Activated CD4-positive, alpha-beta T cell treated with anti-CD3 and anti-CD28 coated beads, Interleukin-2, amount 50 U/mL, for 4 hours (primary cell): ENCODE results near the gene GALNTL6.
"Not testable (repeated sequence)": the region's sequence is repeated elsewhere in the genome, so short reads cannot be mapped to it uniquely, and the experiment has no call there.

Source experiments
- DNase-seq, 2 experiments: peaks; one replicate each; pipeline ENCODE4 v3.0.0-alpha.2; 2020

The GALNTL6 gene

DNA sequence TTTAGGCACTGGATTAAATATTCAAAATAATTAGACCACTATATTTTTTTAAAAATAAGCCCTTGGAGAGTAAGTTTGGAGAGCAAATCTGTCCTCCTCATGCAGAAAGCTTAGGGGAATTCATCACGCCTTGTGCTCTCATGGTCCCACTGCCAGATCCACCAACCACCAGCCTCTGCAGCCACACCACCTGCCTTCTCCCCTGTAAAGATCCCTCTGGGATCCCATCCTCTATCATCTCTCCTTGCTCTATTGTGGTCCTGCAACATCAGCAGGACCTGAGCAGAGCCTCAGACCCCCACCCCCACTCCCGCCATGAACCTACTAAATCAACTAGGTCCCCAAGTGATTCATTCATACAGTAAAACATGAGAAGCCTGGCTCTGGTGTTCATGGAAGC lies 872.8 kb downstream of the GALNTL6 start:
- no peak for DNase-seq

DNA sequence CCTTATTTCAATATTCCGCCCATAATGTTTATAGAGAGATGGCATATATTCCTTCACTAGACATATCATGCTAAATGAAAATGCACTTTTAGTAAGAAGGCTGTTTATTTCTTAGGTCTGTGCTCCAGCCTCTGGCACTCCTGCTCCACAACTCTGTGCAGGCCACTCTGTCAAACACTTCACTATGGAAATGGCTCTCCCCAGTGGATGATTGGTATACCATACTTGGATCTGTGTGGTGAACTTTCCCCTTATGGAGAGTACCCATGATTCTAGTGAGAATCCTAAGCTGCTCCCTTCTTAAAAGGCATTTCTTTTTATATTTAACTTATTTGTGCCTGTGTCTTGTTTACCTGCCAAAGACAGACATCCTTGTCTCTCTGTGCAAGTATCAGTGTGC lies 875.3 kb downstream of the GALNTL6 start:
- DNase-seq, result no peak

DNA sequence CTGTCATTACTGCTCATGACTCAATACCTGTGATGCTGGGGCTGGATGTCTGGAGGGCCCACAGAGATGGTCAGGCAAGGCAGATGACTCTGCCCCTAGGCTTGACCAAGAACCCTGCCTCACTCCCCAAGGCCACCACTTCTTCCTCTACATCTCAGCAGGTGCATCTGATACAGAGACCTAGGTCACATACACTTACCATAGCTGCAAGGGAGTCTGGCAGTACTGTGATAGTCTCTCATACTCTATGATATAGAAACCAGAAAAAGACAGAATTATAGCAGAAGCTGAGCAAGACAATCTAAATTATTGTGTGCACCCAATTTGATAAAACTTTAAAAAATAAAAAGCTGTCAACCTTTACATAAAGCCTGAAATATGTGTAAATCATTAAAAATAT lies 878.3 kb downstream of the GALNTL6 start:
- DNase-seq, result no peak

DNA sequence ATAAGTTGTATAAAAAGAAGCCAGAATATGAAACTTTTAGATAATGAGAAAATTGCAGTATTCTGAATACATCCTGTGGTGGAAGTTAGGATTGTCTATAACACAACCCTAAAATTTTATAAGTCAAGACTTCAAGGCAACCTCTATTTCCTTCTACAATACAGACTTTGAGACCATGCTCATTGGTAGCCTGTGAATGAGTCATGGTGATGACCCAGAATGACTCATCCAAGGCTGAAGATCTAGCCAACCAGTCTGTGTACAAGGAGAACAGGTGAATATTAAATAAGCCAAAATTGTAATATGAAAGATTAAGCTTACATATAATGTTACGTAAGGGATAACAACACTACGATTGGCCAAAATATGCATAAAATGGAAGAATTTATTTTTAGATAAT lies 879.5 kb downstream of the GALNTL6 start:
- DNase-seq, result no peak

DNA sequence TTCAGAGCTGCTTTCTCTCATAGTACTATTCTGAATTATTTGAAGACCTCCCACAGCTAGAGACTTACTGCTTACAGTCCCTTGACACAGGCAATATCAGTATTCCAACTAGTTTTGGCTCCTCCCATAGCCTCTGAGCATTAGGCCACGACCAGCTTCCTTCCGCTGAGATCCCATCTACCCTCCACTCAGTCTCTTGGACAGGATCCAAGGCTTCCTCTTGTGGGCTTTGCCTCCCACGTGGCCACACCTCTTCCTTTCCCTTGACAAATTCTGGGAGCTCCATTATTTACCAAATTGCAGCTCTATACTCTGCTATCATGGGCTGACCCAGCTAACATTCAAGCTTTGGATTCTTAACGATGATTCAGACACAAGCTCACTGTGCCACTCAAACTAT lies 885.1 kb downstream of the GALNTL6 start:
- DNase-seq, result no peak

DNA sequence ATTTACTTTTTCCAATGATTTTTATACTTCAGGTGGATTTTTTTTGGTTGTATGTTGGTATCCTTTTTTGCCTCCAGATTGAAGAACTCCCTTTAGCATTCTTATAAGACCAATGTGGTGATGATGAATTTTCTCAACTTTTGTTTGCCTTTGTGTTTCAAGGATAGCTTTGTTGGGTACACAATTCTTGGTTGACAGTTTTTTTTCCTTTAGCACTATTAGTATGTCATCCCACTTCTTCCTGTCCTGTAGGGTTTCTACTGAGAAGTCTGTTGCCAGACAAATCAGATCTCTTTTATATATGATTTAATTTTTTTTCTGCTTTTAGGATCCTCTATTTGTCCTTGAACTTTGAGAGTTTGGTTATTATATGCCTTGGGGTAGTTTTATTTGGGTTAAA lies 892.4 kb downstream of the GALNTL6 start:
- no peak for DNase-seq

DNA sequence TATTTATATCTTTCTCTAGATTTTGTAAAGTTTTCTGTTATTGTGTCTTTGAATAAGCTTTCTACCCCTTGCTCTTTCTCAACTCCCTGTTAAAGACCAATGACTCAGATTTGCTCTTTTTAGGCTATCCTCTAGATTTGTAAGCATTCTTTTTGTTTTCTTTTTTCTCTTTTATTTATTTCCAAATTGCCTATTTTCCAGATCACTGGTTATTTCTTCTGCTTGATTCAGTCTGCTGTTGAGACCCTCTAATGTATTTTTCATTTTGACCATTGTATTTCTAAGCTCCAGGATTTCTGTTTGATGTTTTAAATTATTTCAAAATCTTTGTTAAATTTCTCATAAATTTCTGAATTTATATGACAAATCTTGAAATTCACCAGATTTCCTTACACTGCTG lies 892.8 kb downstream of the GALNTL6 start:
- no peak for DNase-seq

DNA sequence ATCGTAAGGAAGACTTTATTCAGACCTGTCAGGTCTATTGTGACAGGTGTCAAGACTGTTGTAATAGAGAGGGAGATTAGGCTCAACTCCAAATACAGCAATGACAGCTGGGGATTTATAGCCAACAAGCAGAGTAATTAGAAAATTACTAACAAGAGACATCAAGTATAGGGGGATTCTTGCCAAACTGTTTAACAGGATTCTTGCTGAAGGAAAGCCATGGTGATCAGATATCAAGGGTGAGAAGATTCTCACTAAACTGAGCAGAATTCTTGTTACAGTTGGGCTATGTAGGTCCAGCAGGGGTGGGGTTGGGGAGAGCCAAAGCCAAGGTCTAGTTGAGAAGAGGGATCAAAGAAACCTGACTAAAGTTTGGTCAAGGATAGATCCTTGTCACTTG lies 894.4 kb downstream of the GALNTL6 start:
- no peak for DNase-seq

DNA sequence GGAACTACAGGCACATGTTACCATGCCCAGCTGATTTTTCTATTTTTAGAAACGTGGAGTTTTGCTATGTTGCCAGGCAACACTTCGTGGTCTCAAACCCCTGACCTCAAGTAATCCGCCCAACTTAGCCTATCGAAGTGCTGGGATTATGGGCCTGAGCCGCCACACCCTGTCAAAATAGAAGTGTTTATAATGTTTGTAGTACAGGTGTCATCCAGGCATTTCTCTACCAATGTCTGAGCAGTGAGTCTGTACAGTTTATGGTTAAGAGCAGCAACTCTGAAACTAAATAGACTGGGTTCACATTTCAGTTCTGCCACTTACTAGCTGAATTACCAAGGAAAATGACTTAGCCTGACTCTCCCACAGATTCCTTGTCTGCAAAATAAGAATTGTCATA lies 895.0 kb downstream of the GALNTL6 start:
- no peak for DNase-seq

DNA sequence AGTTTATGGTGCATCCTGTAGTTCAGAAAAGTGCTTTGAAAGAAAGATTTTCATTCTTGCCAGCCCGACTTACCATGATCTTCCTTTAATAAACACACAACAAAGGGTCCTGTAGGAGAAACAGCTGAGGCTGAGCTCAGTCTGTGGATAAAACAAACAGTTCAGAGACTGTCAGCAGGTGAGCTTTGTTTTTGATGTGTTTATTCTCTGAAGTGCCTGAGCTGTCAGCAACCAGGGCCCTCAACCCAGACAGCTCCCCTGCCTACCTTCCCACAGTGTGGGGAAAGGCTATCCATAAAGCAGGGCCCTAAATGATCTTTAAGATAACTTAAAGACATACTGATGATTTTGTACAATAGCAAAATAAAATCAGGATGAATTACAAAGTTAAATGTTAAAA lies 896.2 kb downstream of the GALNTL6 start:
- DNase-seq, result no peak

DNA sequence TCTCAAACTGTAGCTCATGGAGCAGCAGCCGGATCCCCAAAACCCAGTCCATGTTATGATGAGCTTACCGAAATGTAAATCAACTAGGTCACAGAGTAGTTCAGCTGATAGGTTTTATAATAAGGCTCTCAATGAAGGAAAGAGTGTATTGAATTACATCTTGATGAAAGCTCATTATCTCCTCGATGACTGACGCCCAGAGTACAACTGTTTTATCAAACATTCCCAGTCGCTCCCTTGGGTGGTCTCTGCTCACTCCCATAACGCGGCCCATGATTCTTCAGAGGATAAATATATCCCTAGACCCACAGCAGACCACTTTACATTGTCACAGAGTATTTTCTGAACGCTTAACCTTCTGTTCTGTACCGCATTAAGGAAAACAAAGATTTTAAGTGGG lies 903.1 kb downstream of the GALNTL6 start:
- DNase-seq, result no peak

DNA sequence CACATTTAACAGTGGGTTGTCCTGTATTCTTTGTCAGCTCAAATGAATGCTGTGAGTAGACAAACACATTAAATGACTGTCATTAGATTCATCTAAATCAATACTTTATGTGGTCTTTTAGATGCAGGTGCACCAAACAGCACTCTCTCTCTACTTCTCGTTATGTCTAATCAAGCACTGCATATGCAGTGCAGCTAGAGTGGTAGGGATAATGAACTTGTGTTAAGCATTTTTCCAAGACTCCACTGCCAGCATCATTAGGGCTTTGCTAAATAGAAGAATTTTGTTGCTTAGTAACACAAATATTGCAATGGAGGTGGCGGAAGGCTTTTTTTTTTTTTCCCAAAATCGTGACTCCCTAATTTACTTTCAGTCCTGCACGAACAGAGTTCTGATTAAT lies 908.5 kb downstream of the GALNTL6 start:
- DNase-seq, result no peak

DNA sequence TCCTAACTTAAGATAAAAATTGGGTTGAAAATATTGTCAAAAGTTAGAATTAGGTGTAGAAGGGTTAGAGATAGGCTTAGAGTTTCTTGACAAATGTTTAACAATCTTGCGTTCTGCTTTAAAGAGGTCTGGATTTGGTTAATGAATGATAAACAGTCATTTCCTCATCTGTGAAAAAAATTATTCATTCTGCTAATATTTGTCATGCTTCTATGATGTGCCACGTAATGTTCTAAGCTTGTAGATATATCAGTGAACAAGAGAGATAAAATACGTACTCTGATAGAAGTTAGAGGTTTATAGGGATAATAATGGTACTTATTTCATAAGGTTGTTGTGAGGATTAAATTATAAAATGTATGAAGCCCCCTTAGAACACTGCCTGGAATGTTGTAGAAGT lies 912.4 kb downstream of the GALNTL6 start:
- no peak for DNase-seq

DNA sequence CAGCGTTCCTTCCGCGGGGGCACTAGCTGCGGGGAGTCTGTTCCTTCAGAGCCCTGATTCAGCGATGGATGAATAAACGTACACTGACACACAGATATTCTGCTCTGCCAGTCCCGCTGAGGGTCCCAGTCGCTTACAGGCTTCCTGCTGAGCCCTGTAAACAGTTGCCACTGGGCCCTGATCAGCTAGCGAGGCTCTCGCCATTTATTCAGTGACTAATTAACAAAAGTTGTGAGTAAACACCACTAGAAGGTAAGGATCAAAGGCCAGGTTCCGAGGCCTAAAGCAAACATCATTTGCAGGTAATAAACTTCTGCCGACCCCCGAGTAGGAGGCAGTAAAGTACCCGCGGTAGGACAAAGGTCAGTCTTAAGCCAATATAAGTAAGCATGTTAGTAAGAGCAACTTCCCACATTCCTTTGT lies 912.8 kb downstream of the GALNTL6 start:
- DNase-seq, result no peak

DNA sequence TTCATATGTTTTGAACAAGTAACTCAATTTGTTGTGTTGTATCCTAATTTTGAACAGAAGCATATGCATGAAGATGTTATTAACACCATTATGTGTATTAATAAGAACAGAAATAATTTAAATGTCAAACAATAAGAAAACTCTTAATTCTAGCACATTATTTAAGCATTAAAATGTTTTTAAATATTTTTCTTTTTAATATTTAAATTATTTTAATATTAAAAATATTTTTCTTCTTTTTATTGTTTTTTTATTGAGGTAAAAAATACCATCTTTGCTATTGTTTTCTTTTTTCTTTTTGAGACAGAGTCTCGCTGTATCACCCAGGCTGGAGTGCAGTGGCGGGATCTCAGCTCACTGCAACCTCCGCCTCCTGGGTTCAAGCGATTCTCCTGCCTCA lies 914.4 kb downstream of the GALNTL6 start:
- no peak for DNase-seq

DNA sequence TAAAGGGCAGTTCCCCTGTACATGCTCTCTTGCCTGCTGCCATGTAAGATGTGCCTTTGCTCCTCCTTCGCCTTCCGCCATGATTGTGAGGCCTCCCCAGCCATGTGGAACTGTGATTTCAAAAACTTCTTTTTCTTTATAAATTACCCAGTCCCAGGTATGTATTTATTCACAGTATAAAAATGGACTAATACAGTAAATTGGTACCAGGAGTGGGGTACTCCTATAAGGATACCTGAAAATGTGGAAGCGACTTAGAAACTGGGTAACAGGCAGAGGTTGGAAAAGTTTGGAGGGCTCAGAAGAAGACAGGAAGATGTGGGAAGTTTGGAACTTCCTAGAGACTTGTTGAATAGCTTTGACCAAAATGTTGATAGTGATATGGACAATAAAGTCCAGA lies 920.4 kb downstream of the GALNTL6 start:
- not testable (repeated sequence) for DNase-seq

DNA sequence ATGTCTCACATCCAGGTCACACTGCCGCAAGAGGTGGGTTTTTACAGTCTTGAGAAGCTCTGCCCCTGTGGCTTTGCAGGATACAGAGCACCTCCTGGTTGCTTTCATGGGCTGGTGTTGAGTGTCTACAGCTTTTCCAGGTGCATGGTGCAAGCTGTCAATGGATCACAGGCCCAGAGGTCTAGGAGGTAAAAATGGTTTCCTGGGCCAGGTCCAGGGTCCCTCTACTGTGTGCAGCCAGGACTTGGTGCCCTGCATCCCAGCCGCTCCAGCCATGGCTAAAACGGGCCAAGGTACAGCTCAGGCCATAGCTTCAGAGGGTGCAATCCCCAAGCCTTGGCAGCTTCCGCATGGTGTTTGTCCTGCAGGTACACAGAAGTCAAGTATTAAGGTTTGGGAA lies 921.4 kb downstream of the GALNTL6 start:
- no peak for DNase-seq

DNA sequence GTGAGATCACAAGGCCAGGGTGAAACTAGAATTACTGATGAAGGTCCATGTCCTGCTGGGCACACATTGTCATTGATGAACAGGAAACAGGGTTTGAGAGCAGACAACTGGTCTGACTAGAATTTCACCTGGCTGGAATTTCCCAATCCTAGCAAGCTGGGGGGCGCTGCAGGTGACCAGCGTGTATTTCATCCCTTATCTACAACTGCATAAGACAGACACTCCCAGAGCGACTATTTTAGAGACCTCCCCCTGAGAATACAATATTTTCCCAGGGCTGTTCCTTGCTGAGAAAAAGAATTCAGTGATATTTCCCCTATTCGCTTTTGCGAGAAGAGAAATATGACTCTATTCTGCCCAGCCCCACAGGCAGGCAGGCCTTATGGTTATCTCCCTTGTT lies 922.8 kb downstream of the GALNTL6 start:
- no peak for DNase-seq

DNA sequence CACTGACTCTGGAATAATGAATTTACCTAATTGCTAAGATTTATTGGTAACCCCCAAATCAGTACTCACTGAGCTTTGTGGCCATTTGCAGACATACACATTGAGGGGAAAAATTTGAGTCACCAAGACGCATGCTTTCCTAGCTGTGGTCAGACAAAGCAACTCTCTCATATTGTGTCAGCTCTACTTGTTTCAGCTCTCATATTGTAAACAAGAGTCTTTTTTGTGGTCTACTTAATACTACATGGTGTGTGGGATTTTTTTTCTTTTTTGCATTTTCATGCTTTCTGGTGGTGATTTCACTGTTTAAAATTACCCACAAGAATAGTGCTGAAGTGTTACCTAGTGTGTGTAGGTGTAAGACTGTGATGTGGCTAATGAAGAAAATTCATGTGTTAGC lies 927.2 kb downstream of the GALNTL6 start:
- DNase-seq, result no peak

DNA sequence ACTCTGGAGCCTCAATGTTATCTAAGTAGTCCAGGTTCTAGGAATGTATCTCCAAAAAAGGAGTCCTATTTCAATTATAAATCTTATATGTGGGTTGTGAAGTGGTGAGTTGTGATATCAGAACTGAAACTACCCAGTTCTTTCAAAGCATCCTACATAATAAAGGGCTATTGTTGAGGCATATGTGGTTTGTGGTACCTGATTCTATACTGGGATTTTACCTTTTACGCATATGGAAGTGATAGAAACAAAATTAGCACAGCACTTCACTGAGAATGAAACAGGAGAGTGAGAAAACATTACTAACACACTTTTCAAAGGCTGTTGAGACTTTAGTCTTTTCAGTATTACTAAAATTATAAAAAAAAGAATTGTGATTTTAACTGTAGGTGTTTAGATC lies 937.7 kb downstream of the GALNTL6 start:
- no peak for DNase-seq

DNA sequence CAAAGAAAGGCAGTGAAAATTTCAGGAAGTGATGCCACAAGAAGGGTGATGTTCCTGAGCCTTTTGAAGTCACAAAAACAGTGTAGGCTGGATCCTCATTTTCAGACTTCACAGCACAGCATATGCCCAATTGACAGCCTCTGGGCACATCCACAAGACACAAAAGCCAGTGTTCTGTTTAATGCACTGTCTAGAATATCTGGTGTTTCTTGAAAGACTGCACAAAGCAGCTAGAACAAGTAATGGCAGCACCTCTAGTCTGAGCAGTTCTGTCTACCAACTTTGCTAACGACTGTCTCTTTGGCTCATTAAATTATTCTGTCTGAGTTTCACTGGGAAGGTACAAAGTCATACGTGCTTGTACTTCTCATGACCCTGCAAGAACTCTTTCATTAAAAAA lies 938.3 kb downstream of the GALNTL6 start:
- no peak for DNase-seq

DNA sequence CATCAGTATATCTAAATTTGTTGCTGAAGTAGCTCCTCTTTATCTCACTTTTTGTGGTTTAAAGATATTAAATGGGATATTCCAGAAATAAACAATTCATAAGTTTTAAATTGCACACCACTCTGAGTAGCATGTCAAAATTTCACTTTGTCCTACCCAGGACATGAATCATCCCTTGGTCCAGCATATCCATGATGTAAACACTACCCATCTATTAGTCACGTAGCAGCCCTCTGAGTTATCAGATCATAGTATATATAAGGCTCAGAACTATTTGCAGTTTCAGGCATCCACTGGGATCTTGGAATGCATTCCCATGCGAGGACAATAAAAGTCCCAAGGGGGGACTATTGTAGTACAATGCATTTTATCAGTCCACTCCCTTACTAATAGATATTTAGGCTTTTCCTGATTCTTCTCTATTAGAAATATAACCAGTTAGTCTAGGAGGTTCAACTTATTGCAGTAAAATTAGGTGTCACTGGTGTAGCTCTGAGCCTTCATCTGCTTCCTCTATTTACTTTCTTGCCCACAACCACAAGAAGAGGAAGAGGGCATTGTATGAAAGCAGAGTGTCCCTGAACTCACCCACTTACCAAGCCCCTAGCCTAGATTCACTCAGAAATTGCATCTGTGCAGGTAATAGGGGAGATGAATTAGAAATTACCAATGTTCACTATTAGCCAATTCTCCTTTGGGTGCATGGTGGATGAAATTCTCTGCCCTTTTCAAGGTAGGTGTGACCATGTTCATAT lies 945.6 kb downstream of the GALNTL6 start:
- DNase-seq, result no peak

DNA sequence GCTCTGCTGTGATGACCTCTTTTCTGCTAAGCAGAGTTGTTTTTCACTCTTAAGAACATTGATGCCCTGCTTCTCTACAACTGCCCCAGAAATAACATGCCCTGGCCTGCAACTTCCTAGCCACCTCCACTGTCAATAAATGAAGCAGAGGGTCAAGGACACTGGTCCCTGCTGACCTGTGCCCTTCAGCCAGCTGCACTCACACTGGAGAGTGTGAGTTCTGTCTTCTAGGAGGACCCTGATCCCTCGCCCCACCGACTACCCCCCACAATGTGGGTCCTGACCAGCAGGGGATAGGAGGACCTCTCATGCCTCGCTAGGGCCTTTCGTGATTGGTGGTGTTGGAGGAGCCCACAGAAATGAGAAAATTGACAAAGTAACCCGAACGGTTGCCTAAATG lies 947.3 kb downstream of the GALNTL6 start:
- no peak for DNase-seq

DNA sequence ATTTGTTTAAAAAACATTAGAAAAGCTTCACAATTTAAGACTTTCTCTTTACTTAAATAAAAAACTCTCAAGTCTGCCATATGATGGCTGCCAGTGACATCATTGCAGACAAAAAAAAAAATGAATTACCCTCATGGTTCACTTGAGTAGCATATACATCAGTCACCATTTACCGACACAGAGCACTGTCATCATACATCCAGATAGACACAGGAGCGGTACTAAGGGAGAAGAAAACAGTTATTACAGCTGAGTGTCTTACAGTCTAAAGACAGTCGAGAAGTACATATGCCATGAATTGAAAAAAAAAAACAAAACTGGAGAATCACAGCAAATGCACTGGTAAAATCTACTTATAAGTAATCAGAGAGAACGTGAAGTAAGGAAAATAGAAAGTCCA lies 949.7 kb downstream of the GALNTL6 start:
- no peak for DNase-seq

DNA sequence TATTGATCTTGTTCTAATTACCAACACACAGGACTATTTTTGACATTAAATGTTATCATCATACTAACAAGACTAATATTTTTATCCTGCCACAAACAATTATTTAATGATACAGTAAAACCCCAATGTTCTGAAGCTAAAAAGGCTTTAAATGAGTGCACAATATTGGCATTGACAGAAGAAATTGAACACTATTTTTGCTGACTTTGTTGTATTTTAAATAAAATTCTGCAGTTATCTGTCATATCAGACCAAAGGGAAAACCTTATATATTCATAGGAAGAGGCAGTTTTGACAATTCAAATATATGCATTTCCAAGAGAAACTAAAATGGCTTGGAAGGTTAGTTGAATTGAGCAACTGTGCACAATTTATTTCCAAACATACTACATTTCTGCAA lies 957.6 kb downstream of the GALNTL6 start:
- no peak for DNase-seq

DNA sequence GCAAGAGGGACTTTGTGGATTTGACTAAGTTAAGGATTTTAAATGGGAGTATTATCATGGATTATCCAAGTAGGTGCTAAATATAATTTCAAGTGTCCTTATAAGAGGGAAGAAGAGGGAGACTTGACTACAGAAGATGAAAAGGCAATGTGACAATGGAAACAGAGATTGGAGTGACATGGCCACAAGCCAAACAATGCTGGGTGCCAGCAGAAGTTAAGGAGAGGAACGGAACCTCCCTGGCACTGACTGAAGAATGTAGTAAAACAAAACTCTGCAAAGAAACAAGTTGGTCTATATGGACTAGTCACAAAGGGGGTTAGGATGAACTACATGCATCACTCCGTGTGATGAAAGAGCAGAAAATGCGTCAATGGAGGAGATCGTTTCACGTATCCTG lies 959.6 kb downstream of the GALNTL6 start:
- no peak for DNase-seq
